SK-N-SH treated with all-trans-retinoic acid at 6 μM for 48 hours (cell line): ENCODE measurements around the gene TMC2.

ENCODE experiments used
- ATAC-seq: fragments of 200-7000 bp; cut with Tn5 transposase; 3 replicates; pipeline ENCODE4 v1.9.1; 2020; ENCODE audit warnings: mild to moderate bottlenecking, moderate library complexity
- ARNTL ChIP-seq: fragments of 450-650 bp; formaldehyde crosslinking; IDR thresholded peaks from 2 replicates; pipeline ENCODE4 v1.5.0; 2020; ENCODE audit warnings: low read depth, mild to moderate bottlenecking, moderate library complexity, borderline replicate concordance
- BACH2 ChIP-seq: fragments of 250-450 bp; sonication (Bioruptor Pico); IDR thresholded peaks from 2 replicates; pipeline ENCODE4 v1.9.0; 2021; ENCODE audit warnings: mild to moderate bottlenecking, borderline replicate concordance
- CREB5 ChIP-seq: fragments of 250-450 bp; sonication (Bioruptor Pico); IDR thresholded peaks from 2 replicates; pipeline ENCODE4 v1.5.1; 2020; ENCODE audit warnings: low read depth, mild to moderate bottlenecking, moderate library complexity
- CSRNP3 ChIP-seq: fragments of 250-450 bp; sonication (Bioruptor Pico); IDR thresholded peaks from 2 replicates; pipeline ENCODE4 v1.5.1; 2021; ENCODE audit warnings: mild to moderate bottlenecking, moderate library complexity
- GLIS3 ChIP-seq: fragments of 250-450 bp; sonication (Bioruptor Pico); IDR thresholded peaks from 2 replicates; pipeline ENCODE4 v1.5.0; 2020; ENCODE audit warnings: mild to moderate bottlenecking, moderate library complexity
- ISL1 ChIP-seq: fragments of 250-450 bp; sonication (Bioruptor Pico); IDR thresholded peaks from 2 replicates; pipeline ENCODE4 v2.1.2; 2022; ENCODE audit warnings: mild to moderate bottlenecking, moderate library complexity
- OSR1 ChIP-seq: fragments of 250-450 bp; sonication (Bioruptor Pico); IDR thresholded peaks from 2 replicates; pipeline ENCODE4 v1.8.0; 2022; ENCODE audit warnings: moderate library complexity, mild to moderate bottlenecking, inconsistent platforms
- POU6F1 ChIP-seq: fragments of 250-450 bp; sonication (Bioruptor Pico); IDR thresholded peaks from 2 replicates; pipeline ENCODE4 v1.8.0; 2021; ENCODE audit warnings: low read depth, mild to moderate bottlenecking, moderate library complexity, borderline replicate concordance
- PPARA ChIP-seq: fragments of 250-450 bp; sonication (Bioruptor Pico); IDR thresholded peaks from 2 replicates; pipeline ENCODE4 v1.5.0; 2020; ENCODE audit warnings: mild to moderate bottlenecking, borderline replicate concordance
- RARB ChIP-seq: fragments of 250-450 bp; sonication (Bioruptor Pico); IDR thresholded peaks from 2 replicates; pipeline ENCODE4 v1.8.0; 2021; ENCODE audit warnings: mild to moderate bottlenecking, moderate library complexity
- SNAI2 ChIP-seq: fragments of 250-450 bp; sonication (Bioruptor Pico); IDR thresholded peaks from 2 replicates; pipeline ENCODE4 v1.5.0; 2020; ENCODE audit warnings: mild to moderate bottlenecking, moderate library complexity
- TCF4 ChIP-seq: fragments of 250-450 bp; sonication (Bioruptor Pico); IDR thresholded peaks from 2 replicates; pipeline ENCODE4 v1.8.0; 2021; ENCODE audit warnings: mild to moderate bottlenecking, moderate library complexity, borderline replicate concordance
- TOX ChIP-seq: fragments of 250-450 bp; sonication (Bioruptor Pico); IDR thresholded peaks from 2 replicates; pipeline ENCODE4 v1.8.0; 2021; ENCODE audit warnings: mild to moderate bottlenecking, moderate library complexity, borderline replicate concordance
- ZC3H10 ChIP-seq: fragments of 250-450 bp; sonication (Bioruptor Pico); IDR thresholded peaks from 2 replicates; pipeline ENCODE4 v1.5.1; 2021; ENCODE audit warnings: mild to moderate bottlenecking, moderate library complexity
- ZFP3 ChIP-seq: fragments of 250-450 bp; sonication (Bioruptor Pico); IDR thresholded peaks from 2 replicates; pipeline ENCODE4 v1.5.0; 2020; ENCODE audit warnings: mild to moderate bottlenecking, moderate library complexity
- ZFP30 ChIP-seq: fragments of 450-650 bp; formaldehyde crosslinking; IDR thresholded peaks from 2 replicates; pipeline ENCODE4 v1.5.0; 2022; ENCODE audit warnings: mild to moderate bottlenecking, moderate library complexity
- ZNF70 ChIP-seq: fragments of 450-650 bp; formaldehyde crosslinking; IDR thresholded peaks from 2 replicates; pipeline ENCODE4 v1.5.0; 2020; ENCODE audit warnings: mild to moderate bottlenecking, moderate library complexity
- TF ChIP-seq, protein P1 (sequence below): fragments of 250-450 bp; sonication (Bioruptor Pico); IDR thresholded peaks from 2 replicates; pipeline ENCODE4 v1.8.0; 2020; ENCODE audit warnings: mild to moderate bottlenecking, moderate library complexity, borderline replicate concordance

Gene TMC2

DNA sequence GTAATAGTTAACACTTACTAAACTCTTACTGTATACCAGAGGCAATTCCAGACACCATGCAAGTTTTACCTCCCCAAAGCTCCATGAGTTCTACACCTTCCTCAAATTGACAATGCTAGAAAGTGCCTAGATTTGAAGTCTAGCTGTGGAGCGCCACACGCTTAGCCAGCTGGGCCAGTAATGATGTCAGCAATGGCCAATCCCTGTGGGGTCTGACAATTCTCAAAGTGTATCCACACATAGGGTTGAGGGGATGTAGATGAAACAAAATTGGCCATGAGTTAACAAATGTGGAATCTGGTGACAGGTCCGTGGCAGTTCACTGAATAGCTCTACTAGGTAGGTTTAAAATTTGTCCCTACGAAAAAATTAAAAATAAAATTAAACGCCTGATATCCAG is 28.9 kb upstream of the TMC2 start:
- no peak for ATAC-seq
- TF ChIP-seq CSRNP3 (no peak), ARNTL (no peak), OSR1 (CRISPR knock-in tag) (no peak), ZFP3 (no peak), CREB5 (CRISPR knock-in tag) (no peak), GLIS3 (CRISPR knock-in tag) (no peak)

GRCh38 chr20:2507875-2508630 is 28.3 kb upstream of the TMC2 start:
- peak; percentile 42 for ATAC-seq
- peak; percentile 47; the same call in 1 of the 2 replicates for TF ChIP-seq ZNF70 (CRISPR knock-in tag)
- TF ChIP-seq GLIS3 (CRISPR knock-in tag): no peak
- TF ChIP-seq BACH2 (CRISPR knock-in tag): no peak

- peak; percentile 98 for ATAC-seq
- TF ChIP-seq TCF4 (CRISPR knock-in tag) (no peak), GLIS3 (CRISPR knock-in tag) (0 out of 2 replicates have a peak, but pooled peaks have one; percentile 43)
Observed at GRCh38 chr20:2508631-2509467, 27.5 kb upstream of the TMC2 start, which contains the start of gene ZNF343. Gene ZNF343, minus strand, starts transcription at chr20:2508915. Its CDS starts 15,020 bp downstream, at chr20:2493895.

DNA sequence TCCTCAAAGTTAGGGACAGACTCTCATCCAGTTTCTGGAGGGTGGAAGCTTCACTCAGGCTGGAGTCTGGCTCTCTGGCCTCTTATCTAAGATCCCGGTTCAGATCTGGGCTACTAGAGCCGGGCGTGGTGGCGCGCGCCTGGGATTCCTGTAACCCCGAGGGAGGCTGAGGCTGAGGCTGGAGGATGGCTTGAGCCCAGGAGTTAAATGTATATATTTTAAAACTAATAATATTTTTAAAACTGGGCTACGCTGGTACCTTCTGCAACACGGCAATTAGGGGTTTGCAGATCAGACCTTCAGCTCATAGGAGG is 26.9 kb upstream of the TMC2 start:
- ATAC-seq: no peak; the same call in 2 of the 3 replicates
- TF ChIP-seq ARNTL: no peak
- TF ChIP-seq, protein P1, sequence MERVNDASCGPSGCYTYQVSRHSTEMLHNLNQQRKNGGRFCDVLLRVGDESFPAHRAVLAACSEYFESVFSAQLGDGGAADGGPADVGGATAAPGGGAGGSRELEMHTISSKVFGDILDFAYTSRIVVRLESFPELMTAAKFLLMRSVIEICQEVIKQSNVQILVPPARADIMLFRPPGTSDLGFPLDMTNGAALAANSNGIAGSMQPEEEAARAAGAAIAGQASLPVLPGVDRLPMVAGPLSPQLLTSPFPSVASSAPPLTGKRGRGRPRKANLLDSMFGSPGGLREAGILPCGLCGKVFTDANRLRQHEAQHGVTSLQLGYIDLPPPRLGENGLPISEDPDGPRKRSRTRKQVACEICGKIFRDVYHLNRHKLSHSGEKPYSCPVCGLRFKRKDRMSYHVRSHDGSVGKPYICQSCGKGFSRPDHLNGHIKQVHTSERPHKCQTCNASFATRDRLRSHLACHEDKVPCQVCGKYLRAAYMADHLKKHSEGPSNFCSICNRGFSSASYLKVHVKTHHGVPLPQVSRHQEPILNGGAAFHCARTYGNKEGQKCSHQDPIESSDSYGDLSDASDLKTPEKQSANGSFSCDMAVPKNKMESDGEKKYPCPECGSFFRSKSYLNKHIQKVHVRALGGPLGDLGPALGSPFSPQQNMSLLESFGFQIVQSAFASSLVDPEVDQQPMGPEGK: no peak
- no peak for TF ChIP-seq ISL1 (CRISPR knock-in tag)
- no peak for TF ChIP-seq SNAI2 (CRISPR knock-in tag)

DNA sequence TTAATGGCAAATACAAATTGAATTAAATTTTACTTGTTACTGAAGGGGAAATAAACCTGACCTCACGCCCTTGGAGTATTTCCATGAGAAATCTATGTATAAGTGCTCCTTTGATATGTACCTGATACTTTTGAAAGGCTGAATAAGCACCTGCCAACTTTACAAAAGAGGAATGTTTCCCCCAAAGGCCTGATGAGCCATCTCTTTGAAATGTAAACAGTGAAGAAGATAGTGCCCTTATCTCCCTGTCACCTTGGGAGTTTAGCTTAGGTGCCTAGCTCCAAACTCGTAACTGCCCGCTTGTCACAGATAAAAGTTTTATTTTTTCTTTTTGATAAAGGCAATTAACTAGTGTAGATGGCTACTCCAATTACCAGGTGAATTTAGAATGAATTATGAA is 26.6 kb upstream of the TMC2 start:
- no peak for ATAC-seq
- no peak for TF ChIP-seq BACH2 (CRISPR knock-in tag)
- TF ChIP-seq TCF4 (CRISPR knock-in tag): no peak
- TF ChIP-seq PPARA (CRISPR knock-in tag): no peak
- TF ChIP-seq ZFP30 (CRISPR knock-in tag): no peak
- TF ChIP-seq RARB (CRISPR knock-in tag): no peak
- TF ChIP-seq SNAI2 (CRISPR knock-in tag): no peak
- TF ChIP-seq ZC3H10 (CRISPR knock-in tag): no peak
- no peak for TF ChIP-seq POU6F1 (CRISPR knock-in tag)
- TF ChIP-seq ZNF70 (CRISPR knock-in tag): no peak
- no peak for TF ChIP-seq TOX (CRISPR knock-in tag)
- TF ChIP-seq GLIS3 (CRISPR knock-in tag): no peak
